H1 (cell line): ENCODE data around the gene YIPF2.

Experiments used
- ASH2L ChIP-seq: fragments of 200-600, 300-600 bp; sonication (generic); IDR thresholded peaks from one replicate; pipeline ENCODE4 v1.7.1; 2017; ENCODE audit warnings: low read length
- BCL11A ChIP-seq, 2 experiments: IDR thresholded peaks; one replicate each; pipeline ENCODE4 v1.6.1; 2011; ENCODE audit warnings: low read depth in 2 of 2, low read length in 2 of 2, mild to moderate bottlenecking in 2 of 2
- EP300 ChIP-seq, 2 experiments: IDR thresholded peaks; 1 replicate in 1 of 2; 2 replicates in 1 of 2; pipeline ENCODE4 v1.6.1; 2011 to 2012; ENCODE audit warnings: low read depth in 2 of 2, low read length in 2 of 2, mild to moderate bottlenecking in 2 of 2, borderline replicate concordance in 1 of 2, inconsistent platforms in 1 of 2, moderate library complexity in 1 of 2
- FOSL1 ChIP-seq: IDR thresholded peaks from 2 replicates; pipeline ENCODE4 v1.6.1; 2011; ENCODE audit warnings: mild to moderate bottlenecking, low read depth, low read length, moderate library complexity; ENCODE audit not compliant: insufficient read depth
- JUND ChIP-seq: IDR thresholded peaks from 2 replicates; pipeline ENCODE4 v1.6.1; 2011; ENCODE audit warnings: mild to moderate bottlenecking, improper control_type of control experiment, low read length
- MAFK ChIP-seq: IDR thresholded peaks from 2 replicates; pipeline ENCODE4 v1.6.1; 2012; ENCODE audit warnings: low read depth, mild to moderate bottlenecking, improper control_type of control experiment, low read length
- POLR2AphosphoS5 ChIP-seq: IDR thresholded peaks from 2 replicates; pipeline ENCODE4 v1.6.1; 2011; ENCODE audit warnings: low read depth, low read length
- RAD21 ChIP-seq, 2 experiments: IDR thresholded peaks in 1 of 2; conservative IDR thresholded peaks in 1 of 2; 2 replicates each; pipeline ENCODE4 v1.6.1; 2011; ENCODE audit warnings: low read depth in 2 of 2, low read length in 2 of 2, improper control_type of control experiment in 1 of 2, inconsistent platforms in 1 of 2, mild to moderate bottlenecking in 1 of 2, moderate library complexity in 1 of 2
- SRF ChIP-seq: IDR thresholded peaks from 2 replicates; pipeline ENCODE4 v1.6.1; 2011; ENCODE audit warnings: mild to moderate bottlenecking, low read depth, low read length, moderate library complexity
- TAF7 ChIP-seq: optimal IDR thresholded peaks from 2 replicates; pipeline ENCODE3; 2011; ENCODE audit warnings: low read depth, mild to moderate bottlenecking, inconsistent platforms, low read length, moderate library complexity, borderline replicate concordance
- TCF12 ChIP-seq: IDR thresholded peaks from 2 replicates; pipeline ENCODE4 v1.6.1; 2011; ENCODE audit warnings: low read depth, mild to moderate bottlenecking, low read length
- YY1 ChIP-seq: IDR thresholded peaks from 2 replicates; pipeline ENCODE4 v1.6.1; 2011; ENCODE audit warnings: low read depth, mild to moderate bottlenecking, low read length
- TF ChIP-seq, protein P1 (sequence below), 3 experiments: IDR thresholded peaks; 1 replicate in 2 of 3; 2 replicates in 1 of 3; pipeline versions ENCODE4 v1.5.1 to v1.6.1; 2011; ENCODE audit warnings: low read length in 3 of 3, mild to moderate bottlenecking in 3 of 3, inconsistent platforms in 2 of 3, low read depth in 1 of 3, moderate library complexity in 1 of 3; ENCODE audit not compliant: insufficient read depth in 1 of 3; ENCODE audit errors: control extremely low read depth in 1 of 3

DNA sequence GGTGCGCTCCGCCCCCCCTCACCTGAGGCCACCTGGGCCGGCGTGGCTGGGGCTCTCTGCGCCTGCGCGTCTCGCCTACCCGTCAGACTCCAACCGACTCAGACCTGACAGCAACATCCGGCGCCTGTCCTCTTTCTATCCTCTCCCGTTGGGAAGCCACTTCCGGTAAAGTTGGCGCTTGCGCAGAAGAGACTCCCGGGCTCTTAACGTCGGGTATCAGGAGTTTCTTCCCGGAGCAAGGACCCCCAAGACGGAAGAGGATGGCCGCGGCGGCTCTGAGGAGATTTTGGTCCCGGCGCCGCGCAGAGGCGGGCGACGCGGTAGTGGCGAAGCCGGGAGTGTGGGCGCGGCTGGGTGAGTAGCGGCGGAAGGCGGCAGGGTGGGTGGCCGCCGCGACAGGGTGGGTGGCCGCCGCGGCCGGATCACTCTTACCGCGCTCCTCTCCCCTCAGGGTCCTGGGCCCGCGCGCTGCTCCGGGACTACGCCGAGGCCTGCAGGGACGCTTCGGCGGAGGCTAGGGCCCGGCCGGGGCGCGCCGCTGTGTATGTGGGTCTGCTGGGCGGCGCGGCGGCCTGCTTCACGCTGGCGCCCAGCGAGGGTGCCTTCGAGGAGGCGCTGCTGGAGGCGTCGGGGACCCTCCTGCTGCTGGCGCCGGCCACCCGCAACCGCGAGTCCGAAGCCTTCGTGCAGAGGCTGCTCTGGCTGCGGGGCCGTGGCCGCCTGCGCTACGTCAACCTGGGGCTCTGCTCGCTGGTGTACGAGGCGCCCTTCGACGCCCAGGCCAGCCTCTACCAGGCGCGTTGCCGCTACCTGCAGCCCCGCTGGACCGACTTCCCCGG is at the start of gene YIPF2, which contains the start of gene TIMM29:
- peak; percentile 71 for TF ChIP-seq SRF
- TF ChIP-seq, protein P1, sequence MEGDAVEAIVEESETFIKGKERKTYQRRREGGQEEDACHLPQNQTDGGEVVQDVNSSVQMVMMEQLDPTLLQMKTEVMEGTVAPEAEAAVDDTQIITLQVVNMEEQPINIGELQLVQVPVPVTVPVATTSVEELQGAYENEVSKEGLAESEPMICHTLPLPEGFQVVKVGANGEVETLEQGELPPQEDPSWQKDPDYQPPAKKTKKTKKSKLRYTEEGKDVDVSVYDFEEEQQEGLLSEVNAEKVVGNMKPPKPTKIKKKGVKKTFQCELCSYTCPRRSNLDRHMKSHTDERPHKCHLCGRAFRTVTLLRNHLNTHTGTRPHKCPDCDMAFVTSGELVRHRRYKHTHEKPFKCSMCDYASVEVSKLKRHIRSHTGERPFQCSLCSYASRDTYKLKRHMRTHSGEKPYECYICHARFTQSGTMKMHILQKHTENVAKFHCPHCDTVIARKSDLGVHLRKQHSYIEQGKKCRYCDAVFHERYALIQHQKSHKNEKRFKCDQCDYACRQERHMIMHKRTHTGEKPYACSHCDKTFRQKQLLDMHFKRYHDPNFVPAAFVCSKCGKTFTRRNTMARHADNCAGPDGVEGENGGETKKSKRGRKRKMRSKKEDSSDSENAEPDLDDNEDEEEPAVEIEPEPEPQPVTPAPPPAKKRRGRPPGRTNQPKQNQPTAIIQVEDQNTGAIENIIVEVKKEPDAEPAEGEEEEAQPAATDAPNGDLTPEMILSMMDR (IDR thresholded peaks at IDR 0.05; ENCODE audit: control extremely low read depth in 1 of 3, insufficient read depth in 1 of 3, low read depth in 1 of 3, low read length in 3 of 3): peak in 1 of 3 experiments; percentile 17; a peak in 1 of 4 replicates
- TF ChIP-seq ASH2L: peak; percentile 98
- TF ChIP-seq MAFK: no peak
- TF ChIP-seq TCF12: 0 out of 2 replicates have a peak, but pooled peaks have one; percentile 38
- no peak for TF ChIP-seq FOSL1
- peak in 1 of 2 experiments; percentile 84; a peak in 1 of 3 replicates for TF ChIP-seq EP300 (IDR thresholded peaks at IDR 0.05; ENCODE audit: borderline replicate concordance in 1 of 2, low read depth in 2 of 2, low read length in 2 of 2)
- peak; percentile 45 for TF ChIP-seq POLR2AphosphoS5
- no peak for TF ChIP-seq RAD21 (IDR thresholded peaks at IDR 0.05 in 1 of 2, conservative IDR thresholded peaks at IDR 0.05 in 1 of 2; ENCODE audit: low read depth in 2 of 2, low read length in 2 of 2)
- peak; percentile 89 for TF ChIP-seq TAF7
- no peak for TF ChIP-seq BCL11A (IDR thresholded peaks at IDR 0.05; ENCODE audit: low read depth in 2 of 2, low read length in 2 of 2)
- TF ChIP-seq JUND: 0 out of 2 replicates have a peak, but pooled peaks have one; percentile 54
- TF ChIP-seq YY1: peak; percentile 95
